Measurements from ENCODE around the gene GMNN. TPM values are rescaled to one million over a fixed set of nuclear protein-coding genes. Genes with fewer than 3 reads are reported as not detected.

Gene GMNN
- polyA plus RNA-seq, 1 donor from 2014 or later = 13.8 TPM

GRCh38 chr6:24743265-24743943 lies 31.3 kb upstream of the GMNN start:
- no peaks in the 10 kb centered on the region for H3K79me2 ChIP-seq (replicated peaks; ENCODE audit: insufficient read depth, low read length)
- no peaks in the 10 kb centered on the region for H3K36me3 ChIP-seq (ENCODE audit: insufficient read depth, low read length)
- H3K9me3 ChIP-seq (ENCODE audit: low read length) = no peaks in the 10 kb centered on the region
- H4K20me1 ChIP-seq (ENCODE audit: insufficient read depth) = no peaks in the 10 kb centered on the region
- no peaks in the 10 kb centered on the region for H3K9me2 ChIP-seq (ENCODE audit: insufficient read depth, low read length)
- TF ChIP-seq MXI1 (conservative IDR thresholded peaks at IDR 0.05; ENCODE audit: poor library complexity, severe bottlenecking) (no peak), EZH2 (IDR thresholded peaks at IDR 0.05; ENCODE audit: borderline replicate concordance, insufficient read depth, low read length, poor library complexity, severe bottlenecking) (no peak), RAD21 (conservative IDR thresholded peaks at IDR 0.05) (no peak)
- H3F3A ChIP-seq (ENCODE audit: insufficient read depth, low read length, poor library complexity, severe bottlenecking) = no peaks in the 10 kb centered on the region
- H3K27ac ChIP-seq (ENCODE audit: low read length) = no peak overlapping the region
- H3K27me3 ChIP-seq (ENCODE audit: insufficient read depth, low read depth, low read length) = no peaks in the 10 kb centered on the region
- no peak overlapping the region for H2AFZ ChIP-seq (ENCODE audit: low read depth, low read length)
- H3K4me3 ChIP-seq (ENCODE audit: low read length) = no peak overlapping the region
- H3K4me2 ChIP-seq (ENCODE audit: low read length) = no peak overlapping the region
- H3K9ac ChIP-seq (ENCODE audit: low read length) = no peak overlapping the region

DNA sequence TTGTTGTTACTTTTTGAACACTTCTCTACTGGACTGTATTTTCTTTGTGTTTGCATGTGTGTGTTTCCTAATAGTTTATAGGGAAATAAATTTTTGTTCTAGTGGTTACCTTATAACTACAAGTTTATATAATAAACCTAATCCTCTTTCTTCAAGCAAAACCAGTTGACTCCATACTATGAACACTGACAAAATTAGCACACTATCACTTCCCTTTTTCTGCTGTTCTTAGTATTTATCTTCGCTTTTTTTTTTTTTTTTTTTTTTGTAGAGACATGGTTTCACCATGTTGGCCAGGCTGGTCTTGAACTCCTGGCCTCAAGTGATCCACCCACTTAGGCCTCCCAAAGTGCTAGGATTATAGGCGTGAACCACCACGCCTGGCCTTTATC lies 30.8 kb upstream of the GMNN start:
- TF ChIP-seq EP300 (conservative IDR thresholded peaks at IDR 0.05; ENCODE audit: poor library complexity, severe bottlenecking) = no peak
- no peak for TF ChIP-seq MXI1 (conservative IDR thresholded peaks at IDR 0.05; ENCODE audit: poor library complexity, severe bottlenecking)
- no peak for TF ChIP-seq TAF1 (IDR thresholded peaks at IDR 0.05; ENCODE audit: low read depth)
- no peak for TF ChIP-seq SMC3 (conservative IDR thresholded peaks at IDR 0.05; ENCODE audit: poor library complexity)
- no peak for TF ChIP-seq CTCF (IDR thresholded peaks at IDR 0.05; ENCODE audit: poor library complexity, severe bottlenecking)
- no peak for TF ChIP-seq RAD21 (conservative IDR thresholded peaks at IDR 0.05)
- no peak for TF ChIP-seq POLR2AphosphoS5 (IDR thresholded peaks at IDR 0.05)
- no peak for TF ChIP-seq REST (IDR thresholded peaks at IDR 0.05; ENCODE audit: borderline replicate concordance)
- no peak for TF ChIP-seq EZH2 (IDR thresholded peaks at IDR 0.05; ENCODE audit: borderline replicate concordance, insufficient read depth, low read length, poor library complexity, severe bottlenecking)
- no peaks in the 10 kb centered on the region for H3K27me3 ChIP-seq (ENCODE audit: insufficient read depth, low read depth, low read length)
- H3K79me2 ChIP-seq (replicated peaks; ENCODE audit: insufficient read depth, low read length) = no peaks in the 10 kb centered on the region
- no peak overlapping the region for H2AFZ ChIP-seq (ENCODE audit: low read depth, low read length)
- no peaks in the 10 kb centered on the region for H3K9me3 ChIP-seq (ENCODE audit: low read length)
- no peak overlapping the region for H3K4me3 ChIP-seq (ENCODE audit: low read length)
- no peaks in the 10 kb centered on the region for H3K36me3 ChIP-seq (ENCODE audit: insufficient read depth, low read length)
- H3K27ac ChIP-seq (ENCODE audit: low read length) = no peak overlapping the region
- H3F3A ChIP-seq (ENCODE audit: insufficient read depth, low read length, poor library complexity, severe bottlenecking) = no peaks in the 10 kb centered on the region
- H3K9me2 ChIP-seq (ENCODE audit: insufficient read depth, low read length) = no peaks in the 10 kb centered on the region
- no peak overlapping the region for H3K4me2 ChIP-seq (ENCODE audit: low read length)
- no peak overlapping the region for H3K9ac ChIP-seq (ENCODE audit: low read length)
- H4K20me1 ChIP-seq (ENCODE audit: insufficient read depth) = no peaks in the 10 kb centered on the region

Measured in neural cell (in vitro differentiated cells).